Gastroesophageal sphincter (tissue), 3 donors: ENCODE data around the gene CIAO2B.

Experiments used
- EP300 ChIP-seq: sonication (generic); formaldehyde crosslinking; IDR thresholded peaks from one replicate; pipeline ENCODE4 v1.6.1; 2017; ENCODE audit warnings: antibody characterized with exemption, mild to moderate bottlenecking
- POLR2A ChIP-seq, 2 donors: fragments of 450-650 bp; IDR thresholded peaks; one replicate each; pipeline ENCODE4 v1.6.1; 2017; ENCODE audit warnings: antibody characterized with exemption in 2 of 2, mild to moderate bottlenecking in 2 of 2, moderate library complexity in 1 of 2
- TF ChIP-seq, protein P1 (sequence below), 4 experiments: fragments of 200-600 bp in 2 of 4; fragments of 450-650 bp in 2 of 4; sonication (generic) in 1 of 4; IDR thresholded peaks; one replicate each; pipeline ENCODE4 v1.5.1; 2017 to 2019; ENCODE audit warnings: antibody characterized with exemption in 4 of 4, mild to moderate bottlenecking in 2 of 4, moderate library complexity in 2 of 4

DNA sequence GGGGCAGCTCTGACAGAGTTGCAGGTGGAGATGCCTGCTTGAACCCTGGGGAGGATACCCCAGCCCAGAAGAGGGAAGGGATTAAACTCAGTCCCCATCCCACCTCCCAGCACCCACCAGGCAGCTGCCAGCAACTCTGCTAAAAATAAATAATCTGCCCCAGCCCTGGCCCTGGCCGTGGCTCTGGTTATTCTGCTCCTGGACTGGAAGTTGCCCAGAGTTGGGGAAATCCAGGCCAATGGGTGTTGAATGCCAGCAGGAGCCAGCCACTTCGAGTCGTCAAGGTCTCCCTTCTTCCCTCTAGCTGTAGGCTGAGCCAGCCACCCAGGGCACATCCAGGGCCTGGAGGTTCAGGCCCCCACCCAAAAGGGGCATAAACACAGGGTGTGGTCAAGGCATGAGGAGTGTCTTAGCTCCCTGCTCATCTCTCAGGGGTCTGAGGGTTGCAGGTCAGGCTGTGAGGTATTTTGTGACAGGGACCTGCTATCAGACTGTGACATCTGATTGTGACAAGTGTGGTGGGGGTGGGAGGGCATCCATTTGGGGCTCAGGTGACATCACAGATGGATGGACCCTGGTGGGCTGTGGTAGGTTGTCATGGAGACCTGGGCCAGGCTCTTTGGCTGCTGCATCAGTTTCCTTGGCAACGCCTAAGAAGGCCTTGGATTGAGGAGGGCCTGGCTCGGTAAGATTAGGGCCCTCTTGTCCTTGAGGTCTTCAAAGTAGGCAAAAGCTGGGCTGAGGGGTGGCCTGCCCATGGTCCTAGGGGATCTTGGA lies 7.8 kb downstream of the CIAO2B start:
- TF ChIP-seq, protein P1, sequence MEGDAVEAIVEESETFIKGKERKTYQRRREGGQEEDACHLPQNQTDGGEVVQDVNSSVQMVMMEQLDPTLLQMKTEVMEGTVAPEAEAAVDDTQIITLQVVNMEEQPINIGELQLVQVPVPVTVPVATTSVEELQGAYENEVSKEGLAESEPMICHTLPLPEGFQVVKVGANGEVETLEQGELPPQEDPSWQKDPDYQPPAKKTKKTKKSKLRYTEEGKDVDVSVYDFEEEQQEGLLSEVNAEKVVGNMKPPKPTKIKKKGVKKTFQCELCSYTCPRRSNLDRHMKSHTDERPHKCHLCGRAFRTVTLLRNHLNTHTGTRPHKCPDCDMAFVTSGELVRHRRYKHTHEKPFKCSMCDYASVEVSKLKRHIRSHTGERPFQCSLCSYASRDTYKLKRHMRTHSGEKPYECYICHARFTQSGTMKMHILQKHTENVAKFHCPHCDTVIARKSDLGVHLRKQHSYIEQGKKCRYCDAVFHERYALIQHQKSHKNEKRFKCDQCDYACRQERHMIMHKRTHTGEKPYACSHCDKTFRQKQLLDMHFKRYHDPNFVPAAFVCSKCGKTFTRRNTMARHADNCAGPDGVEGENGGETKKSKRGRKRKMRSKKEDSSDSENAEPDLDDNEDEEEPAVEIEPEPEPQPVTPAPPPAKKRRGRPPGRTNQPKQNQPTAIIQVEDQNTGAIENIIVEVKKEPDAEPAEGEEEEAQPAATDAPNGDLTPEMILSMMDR (IDR thresholded peaks at IDR 0.05) = no peak
- TF ChIP-seq EP300 (no peak), POLR2A (IDR thresholded peaks at IDR 0.05) (no peak)
